GM23338 (cell line): ENCODE results near the gene GAP43. TPM values are rescaled to one million over a fixed set of nuclear protein-coding genes. Genes with fewer than 3 reads are reported as not detected.

Experiments
- ATAC-seq: fragments of 200-7000 bp; cut with Tn5 transposase; 3 replicates; pipeline ENCODE4 v1.9.1; 2020
- DNase-seq: peaks from one replicate; pipeline ENCODE4 v3.0.0-alpha.2; 2015; ENCODE audit warnings: low spot score
- H2AFZ ChIP-seq: fragments of 200-600 bp; sonication (generic); 2 replicates; pipeline ENCODE4 v1.8.0; 2016; ENCODE audit warnings: antibody characterized with exemption, mild to moderate bottlenecking, moderate library complexity
- H3F3A ChIP-seq: fragments of 200-600 bp; sonication (generic); replicated peaks from 2 replicates; pipeline ENCODE4 v1.8.0; 2017; ENCODE audit warnings: antibody characterized with exemption, mixed run types, low read depth
- H3K27ac ChIP-seq: fragments of 200-600 bp; sonication (generic); 2 replicates; pipeline ENCODE4 v1.6.1; 2016; ENCODE audit warnings: low read depth
- H3K27me3 ChIP-seq: fragments of 200-600 bp; sonication (generic); 2 replicates; pipeline ENCODE4 v1.8.0; 2016; ENCODE audit warnings: mild to moderate bottlenecking, mixed run types, moderate library complexity; ENCODE audit not compliant: insufficient read depth
- H3K36me3 ChIP-seq: fragments of 200-600 bp; sonication (generic); 2 replicates; pipeline ENCODE4 v1.8.0; 2016; ENCODE audit warnings: mild to moderate bottlenecking; ENCODE audit not compliant: insufficient read depth
- H3K4me1 ChIP-seq: fragments of 200-600 bp; sonication (generic); 2 replicates; pipeline ENCODE4 v1.8.0; 2016; ENCODE audit warnings: mild to moderate bottlenecking, moderate library complexity; ENCODE audit not compliant: insufficient read depth
- H3K4me2 ChIP-seq: fragments of 200-600 bp; sonication (generic); 2 replicates; pipeline ENCODE4 v1.7.1; 2017; ENCODE audit warnings: mixed run types
- H3K4me3 ChIP-seq: fragments of 200-600 bp; sonication (generic); 2 replicates; pipeline ENCODE4 v1.6.1; 2016; ENCODE audit warnings: mixed run types
- H3K79me2 ChIP-seq: fragments of 200-600 bp; sonication (generic); replicated peaks from 2 replicates; pipeline ENCODE4 v1.8.0; 2017; ENCODE audit warnings: mild to moderate bottlenecking; ENCODE audit not compliant: insufficient read depth
- H3K9me2 ChIP-seq: fragments of 200-600 bp; sonication (generic); 2 replicates; pipeline ENCODE4 v1.8.0; 2017; ENCODE audit not compliant: insufficient read depth
- H4K20me1 ChIP-seq: fragments of 200-600 bp; sonication (generic); replicated peaks from 2 replicates; pipeline ENCODE4 v1.8.0; 2017; ENCODE audit warnings: mild to moderate bottlenecking; ENCODE audit not compliant: insufficient read depth
- H3K27ac Mint-ChIP-seq: 2 replicates; pipeline ENCODE4 v1.8.0; 2020; ENCODE audit warnings: inconsistent platforms, mild to moderate bottlenecking, moderate library complexity, mixed read lengths
- H3K27me3 Mint-ChIP-seq: 3 replicates; pipeline ENCODE4 v1.8.0; 2022; ENCODE audit warnings: low read depth, mild to moderate bottlenecking, moderate library complexity, mixed read lengths, inconsistent platforms; ENCODE audit not compliant: insufficient read depth, poor library complexity
- H3K36me3 Mint-ChIP-seq: 3 replicates; pipeline ENCODE4 v1.8.0; 2021; ENCODE audit warnings: low read depth, mild to moderate bottlenecking, inconsistent platforms, moderate library complexity, mixed read lengths
- H3K4me1 Mint-ChIP-seq: 3 replicates; pipeline ENCODE4 v1.8.0; 2020; ENCODE audit warnings: mild to moderate bottlenecking, inconsistent platforms, mixed read lengths
- H3K4me3 Mint-ChIP-seq: 3 replicates; pipeline ENCODE4 v1.8.0; 2021; ENCODE audit warnings: moderate library complexity, mild to moderate bottlenecking, inconsistent platforms, mixed read lengths
- H3K9me3 Mint-ChIP-seq: 3 replicates; pipeline ENCODE4 v1.8.0; 2020; ENCODE audit warnings: moderate library complexity, mild to moderate bottlenecking, inconsistent platforms, mixed read lengths
- CTCF ChIP-seq, 2 experiments: fragments of 200-600 bp in 1 of 2; sonication (generic) in 1 of 2; conservative IDR thresholded peaks; 2 replicates each; pipeline versions ENCODE4 v1.5.1 to v1.6.1; 2016 to 2017; ENCODE audit warnings: antibody characterized with exemption in 2 of 2, low read depth in 2 of 2, mild to moderate bottlenecking in 2 of 2, moderate library complexity in 1 of 2
- ETS1 ChIP-seq: IDR thresholded peaks from 2 replicates; pipeline ENCODE4 v1.6.1; 2016; ENCODE audit warnings: antibody characterized with exemption
- JUNB ChIP-seq: IDR thresholded peaks from one replicate; pipeline ENCODE4 v1.6.1; 2016; ENCODE audit warnings: antibody characterized with exemption; ENCODE audit not compliant: unreplicated experiment
- NANOG ChIP-seq: IDR thresholded peaks from 2 replicates; pipeline ENCODE4 v1.6.1; 2016; ENCODE audit warnings: antibody characterized with exemption, borderline replicate concordance
- POLR2AphosphoS5 ChIP-seq: IDR thresholded peaks from 2 replicates; pipeline ENCODE4 v1.6.1; 2016; ENCODE audit warnings: antibody characterized with exemption, low read depth
- REST ChIP-seq: IDR thresholded peaks from one replicate; pipeline ENCODE4 v1.6.1; 2018; ENCODE audit warnings: antibody characterized with exemption; ENCODE audit not compliant: unreplicated experiment
- ZNF114 ChIP-seq: fragments of 250-450 bp; sonication (Bioruptor Pico); IDR thresholded peaks from 2 replicates; pipeline ENCODE4 v1.5.0; 2020; ENCODE audit warnings: mild to moderate bottlenecking, moderate library complexity
- ZNF462 ChIP-seq: fragments of 250-450 bp; sonication (Bioruptor Pico); IDR thresholded peaks from 2 replicates; pipeline ENCODE4 v1.5.0; 2020; ENCODE audit warnings: mild to moderate bottlenecking, moderate library complexity
- polyA plus RNA-seq: library from polyadenylated mRNA; unstranded; fragments of >200 nt; fragmentation: Nextera tagmentation; extraction: Ambion mirVana; gene quantifications from 2 replicates; pipeline ENCODE4 v1.2.1, GENCODE V29; 2016
- total RNA-seq: library from RNA; depleted of rRNA; stranded (reverse); fragments of >200 nt; shearing (Covaris generic); gene quantifications from 2 replicates; pipeline ENCODE4 v1.2.3, GENCODE V29; 2014

The GAP43 gene
- total and polyA plus RNA-seq, 2 experiments from 2014 or later, result 16.1 to 48.1 TPM

GRCh38 chr3:115766587-115767482 lies 143.5 kb downstream of the GAP43 start:
- no peaks in the 10 kb centered on the region for H3K36me3 Mint-ChIP-seq
- H3K79me2 ChIP-seq, result no peaks in the 10 kb centered on the region
- H3F3A ChIP-seq, result no peaks in the 10 kb centered on the region
- peaks cover 14% of the 10 kb centered on the region; the same call in 2 of the 3 replicates for H3K4me1 Mint-ChIP-seq
- H3K27ac Mint-ChIP-seq, result peak overlapping the region; percentile 36
- H3K4me2 ChIP-seq, result no peak overlapping the region
- peak overlapping the region; percentile 90 for H2AFZ ChIP-seq
- peak; percentile 72 for ATAC-seq
- H3K27me3 Mint-ChIP-seq, result no peaks in the 10 kb centered on the region
- H3K36me3 ChIP-seq, result no peaks in the 10 kb centered on the region
- H3K27me3 ChIP-seq, result no peaks in the 10 kb centered on the region
- H3K9me2 ChIP-seq, result no peaks in the 10 kb centered on the region
- H3K4me1 ChIP-seq, result 0 out of 2 replicates have a peak, but pooled peaks cover 7% of the 10 kb centered on the region
- H3K4me3 Mint-ChIP-seq, result no peak overlapping the region
- no peak overlapping the region for H3K4me3 ChIP-seq
- DNase-seq, result no peak
- no peak overlapping the region; the same call in 1 of the 2 replicates for H3K27ac ChIP-seq
- no peak for TF ChIP-seq CTCF (conservative IDR thresholded peaks at IDR 0.05; ENCODE audit: low read depth in 2 of 2)
- no peak for TF ChIP-seq NANOG
- no peak for TF ChIP-seq JUNB
- TF ChIP-seq ETS1, result no peak
- no peak for TF ChIP-seq ZNF114 (CRISPR knock-in tag)
- no peak for TF ChIP-seq POLR2AphosphoS5
- no peaks in the 10 kb centered on the region for H3K9me3 Mint-ChIP-seq
- no peaks in the 10 kb centered on the region for H4K20me1 ChIP-seq

GRCh38 chr3:115768661-115769060 lies 145.4 kb downstream of the GAP43 start:
- H3K27ac Mint-ChIP-seq, result no peak overlapping the region
- H3K4me1 Mint-ChIP-seq, result peaks cover 14% of the 10 kb centered on the region; the same call in 2 of the 3 replicates
- Histone ChIP-seq H3K9me2 (no peaks in the 10 kb centered on the region), H3K27me3 (no peaks in the 10 kb centered on the region), H3K4me1 (0 out of 2 replicates have a peak, but pooled peaks cover 7% of the 10 kb centered on the region), H3K27ac (no peak overlapping the region), H3F3A (no peaks in the 10 kb centered on the region), H3K4me3 (no peak overlapping the region), H3K79me2 (no peaks in the 10 kb centered on the region), H2AFZ (no peak overlapping the region), H3K4me2 (no peak overlapping the region), H4K20me1 (no peaks in the 10 kb centered on the region), H3K36me3 (no peaks in the 10 kb centered on the region)
- H3K4me3 Mint-ChIP-seq, result no peak overlapping the region
- H3K36me3 Mint-ChIP-seq, result no peaks in the 10 kb centered on the region
- DNase-seq, result no peak
- no peaks in the 10 kb centered on the region for H3K9me3 Mint-ChIP-seq
- ATAC-seq, result no peak
- H3K27me3 Mint-ChIP-seq, result no peaks in the 10 kb centered on the region
- no peak for TF ChIP-seq ZNF462 (CRISPR knock-in tag)
- no peak for TF ChIP-seq REST
